HS-27A (cell line): Measurements from ENCODE around the gene UNC13A.
A peak's percentile ranks its signal among the peaks of the same experiment; 100 is the strongest.

Experiments
- DNase-seq: peaks from one replicate; pipeline ENCODE4 v3.0.0-alpha.2; 2012; ENCODE audit warnings: low read depth, missing footprints

The UNC13A gene

DNA sequence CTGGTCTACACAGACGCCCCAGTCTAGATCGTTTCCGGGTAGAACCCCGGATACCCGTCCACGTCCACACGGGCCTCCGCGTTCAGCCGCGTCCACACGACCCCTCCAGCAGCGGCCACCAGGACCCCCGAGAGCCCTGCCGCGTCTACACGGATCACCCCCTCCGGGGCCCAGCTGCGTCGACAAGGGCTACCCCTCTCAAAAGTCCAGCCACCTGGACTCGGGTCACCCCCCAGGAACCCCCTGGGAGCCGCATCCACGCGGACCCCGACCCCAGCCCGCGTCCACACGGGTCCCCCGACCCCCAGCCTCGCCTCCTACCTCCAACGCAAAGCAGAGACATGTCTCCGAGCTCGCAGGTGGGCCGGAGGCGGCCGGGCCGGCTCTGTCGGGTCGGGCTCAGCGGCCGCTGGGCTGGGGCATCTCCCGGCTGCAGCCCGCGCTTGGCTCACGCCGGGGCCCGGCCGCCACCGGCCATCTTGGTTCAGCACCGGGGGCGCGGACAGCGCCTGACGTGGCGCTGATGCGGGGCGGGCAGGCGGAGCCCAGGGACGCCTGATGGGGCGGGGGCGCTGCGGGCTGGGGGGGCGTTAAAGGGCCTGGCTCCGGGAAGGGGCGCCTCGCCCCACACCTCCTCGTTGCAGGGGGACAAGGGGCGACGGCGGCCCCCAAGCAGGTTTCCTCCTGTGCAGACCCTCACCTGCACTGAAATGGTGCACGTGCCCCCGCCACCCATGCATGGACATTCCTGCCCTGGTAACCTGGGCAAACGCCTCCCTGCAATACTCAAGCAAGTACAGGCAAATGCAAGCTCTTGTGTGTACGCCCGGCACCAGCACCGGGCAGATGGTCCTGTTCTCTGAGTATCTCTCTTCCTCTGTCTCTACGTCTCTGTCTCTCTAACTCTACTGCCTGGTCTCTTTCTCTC lies at the start of gene UNC13A:
Gene UNC13A, minus strand, starts transcription at position 498 of the 928 bp plus-strand sequence. Its CDS starts 155 bp downstream, at position 343.
- DNase-seq = no peak

DNA sequence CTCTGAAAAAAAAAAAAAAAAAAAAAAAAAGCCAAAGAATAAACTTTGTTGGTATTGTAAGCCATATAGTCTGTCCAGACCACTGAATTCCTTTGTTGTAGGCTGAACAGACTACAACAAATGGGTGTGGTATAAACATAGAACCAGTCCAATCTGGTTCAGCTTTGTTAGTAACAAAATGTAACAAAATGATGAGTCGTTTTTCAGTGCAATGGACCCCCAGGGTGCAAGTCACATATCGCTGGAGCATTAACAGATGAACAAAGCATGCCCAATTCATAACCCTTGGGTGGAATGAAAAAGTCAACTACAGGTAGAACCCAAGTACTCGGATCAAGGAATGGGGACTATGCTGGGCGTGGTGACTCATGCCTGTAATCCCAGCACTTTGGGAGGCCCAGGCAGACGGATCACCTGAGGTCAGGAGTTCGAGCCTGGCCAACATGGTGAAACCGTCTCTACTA lies 49.6 kb upstream of the UNC13A start:
- DNase-seq = no peak

DNA sequence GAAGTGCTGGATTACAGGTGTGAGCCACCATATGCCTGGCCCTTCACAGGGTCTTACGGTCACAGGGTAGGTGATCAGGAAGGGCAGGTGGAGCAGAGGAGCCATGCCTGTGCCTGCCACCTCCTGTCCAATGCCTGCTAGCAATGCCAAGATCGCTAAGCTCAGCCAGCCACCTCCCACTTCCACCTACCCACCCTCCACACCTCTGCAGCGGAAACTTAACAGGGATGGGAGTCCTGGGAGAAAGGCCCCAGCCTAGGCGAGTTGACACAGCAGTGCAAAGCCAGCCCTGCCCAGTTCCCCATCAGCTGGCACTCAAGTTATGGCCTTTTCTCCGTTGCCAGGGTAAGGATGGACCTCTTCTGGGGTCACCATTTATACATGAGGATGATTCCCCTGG lies 47.3 kb upstream of the UNC13A start:
- DNase-seq = no peak

DNA sequence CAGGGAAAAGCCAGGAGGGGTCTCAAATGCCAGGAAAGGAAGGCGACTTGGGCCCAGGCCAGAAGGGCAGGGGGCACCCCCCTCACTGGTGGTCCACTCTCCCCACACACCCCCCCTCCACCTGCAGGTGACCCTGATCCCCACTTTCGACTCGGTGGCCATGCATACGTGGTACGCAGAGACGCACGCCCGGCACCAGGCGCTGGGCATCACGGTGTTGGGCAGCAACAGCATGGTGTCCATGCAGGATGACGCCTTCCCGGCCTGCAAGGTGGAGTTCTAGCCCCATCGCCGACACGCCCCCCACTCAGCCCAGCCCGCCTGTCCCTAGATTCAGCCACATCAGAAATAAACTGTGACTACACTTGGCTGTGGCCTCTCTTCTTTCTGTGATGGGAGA lies 46.0 kb upstream of the UNC13A start:
- no peak for DNase-seq

DNA sequence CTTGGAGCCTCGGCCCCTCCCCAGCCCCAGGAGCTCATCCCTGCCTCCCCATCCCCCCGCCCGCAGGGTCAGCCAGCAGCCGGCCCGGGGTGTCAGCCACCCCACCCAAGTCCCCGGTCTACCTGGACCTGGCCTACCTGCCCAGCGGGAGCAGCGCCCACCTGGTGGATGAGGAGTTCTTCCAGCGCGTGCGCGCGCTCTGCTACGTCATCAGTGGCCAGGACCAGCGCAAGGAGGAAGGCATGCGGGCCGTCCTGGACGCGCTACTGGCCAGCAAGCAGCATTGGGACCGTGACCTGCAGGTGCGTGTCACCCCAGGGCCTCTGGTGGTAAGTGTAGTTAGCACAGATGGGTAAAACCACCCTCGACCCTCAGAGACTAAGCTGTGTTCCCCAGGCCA lies 45.0 kb upstream of the UNC13A start:
- DNase-seq = no peak

DNA sequence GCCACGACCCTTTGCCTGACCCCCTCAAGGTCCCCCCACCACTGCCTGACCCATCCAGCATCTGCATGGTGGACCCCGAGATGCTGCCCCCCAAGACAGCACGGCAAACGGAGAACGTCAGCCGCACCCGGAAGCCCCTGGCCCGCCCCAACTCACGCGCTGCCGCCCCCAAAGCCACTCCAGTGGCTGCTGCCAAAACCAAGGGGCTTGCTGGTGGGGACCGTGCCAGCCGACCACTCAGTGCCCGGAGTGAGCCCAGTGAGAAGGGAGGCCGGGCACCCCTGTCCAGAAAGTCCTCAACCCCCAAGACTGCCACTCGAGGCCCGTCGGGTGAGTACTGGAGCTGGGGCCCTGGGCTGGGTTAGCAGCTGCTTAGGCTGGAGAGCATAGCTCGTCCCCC lies 39.7 kb upstream of the UNC13A start:
- no peak for DNase-seq

DNA sequence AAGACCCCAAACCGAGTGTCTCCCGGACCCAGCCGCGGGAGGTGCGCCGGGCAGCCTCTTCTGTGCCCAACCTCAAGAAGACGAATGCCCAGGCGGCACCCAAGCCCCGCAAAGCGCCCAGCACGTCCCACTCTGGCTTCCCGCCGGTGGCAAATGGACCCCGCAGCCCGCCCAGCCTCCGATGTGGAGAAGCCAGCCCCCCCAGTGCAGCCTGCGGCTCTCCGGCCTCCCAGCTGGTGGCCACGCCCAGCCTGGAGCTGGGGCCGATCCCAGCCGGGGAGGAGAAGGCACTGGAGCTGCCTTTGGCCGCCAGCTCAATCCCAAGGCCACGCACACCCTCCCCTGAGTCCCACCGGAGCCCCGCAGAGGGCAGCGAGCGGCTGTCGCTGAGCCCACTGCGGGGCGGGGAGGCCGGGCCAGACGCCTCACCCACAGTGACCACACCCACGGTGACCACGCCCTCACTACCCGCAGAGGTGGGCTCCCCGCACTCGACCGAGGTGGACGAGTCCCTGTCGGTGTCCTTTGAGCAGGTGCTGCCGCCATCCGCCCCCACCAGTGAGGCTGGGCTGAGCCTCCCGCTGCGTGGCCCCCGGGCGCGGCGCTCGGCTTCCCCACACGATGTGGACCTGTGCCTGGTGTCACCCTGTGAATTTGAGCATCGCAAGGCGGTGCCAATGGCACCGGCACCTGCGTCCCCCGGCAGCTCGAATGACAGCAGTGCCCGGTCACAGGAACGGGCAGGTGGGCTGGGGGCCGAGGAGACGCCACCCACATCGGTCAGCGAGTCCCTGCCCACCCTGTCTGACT lies 39.0 kb upstream of the UNC13A start:
- DNase-seq = no peak

DNA sequence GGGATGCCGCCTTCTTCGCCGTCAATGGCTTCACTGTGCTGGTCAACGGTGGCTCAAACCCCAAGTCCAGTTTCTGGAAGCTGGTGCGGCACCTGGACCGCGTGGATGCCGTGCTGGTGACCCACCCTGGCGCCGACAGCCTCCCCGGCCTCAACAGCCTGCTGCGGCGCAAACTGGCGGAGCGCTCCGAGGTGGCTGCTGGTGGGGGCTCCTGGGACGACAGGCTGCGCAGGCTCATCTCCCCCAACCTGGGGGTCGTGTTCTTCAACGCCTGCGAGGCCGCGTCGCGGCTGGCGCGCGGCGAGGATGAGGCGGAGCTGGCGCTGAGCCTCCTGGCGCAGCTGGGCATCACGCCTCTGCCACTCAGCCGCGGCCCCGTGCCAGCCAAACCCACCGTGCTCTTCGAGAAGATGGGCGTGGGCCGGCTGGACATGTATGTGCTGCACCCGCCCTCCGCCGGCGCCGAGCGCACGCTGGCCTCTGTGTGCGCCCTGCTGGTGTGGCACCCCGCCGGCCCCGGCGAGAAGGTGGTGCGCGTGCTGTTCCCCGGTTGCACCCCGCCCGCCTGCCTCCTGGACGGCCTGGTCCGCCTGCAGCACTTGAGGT lies 38.1 kb upstream of the UNC13A start:
- no peak for DNase-seq

DNA sequence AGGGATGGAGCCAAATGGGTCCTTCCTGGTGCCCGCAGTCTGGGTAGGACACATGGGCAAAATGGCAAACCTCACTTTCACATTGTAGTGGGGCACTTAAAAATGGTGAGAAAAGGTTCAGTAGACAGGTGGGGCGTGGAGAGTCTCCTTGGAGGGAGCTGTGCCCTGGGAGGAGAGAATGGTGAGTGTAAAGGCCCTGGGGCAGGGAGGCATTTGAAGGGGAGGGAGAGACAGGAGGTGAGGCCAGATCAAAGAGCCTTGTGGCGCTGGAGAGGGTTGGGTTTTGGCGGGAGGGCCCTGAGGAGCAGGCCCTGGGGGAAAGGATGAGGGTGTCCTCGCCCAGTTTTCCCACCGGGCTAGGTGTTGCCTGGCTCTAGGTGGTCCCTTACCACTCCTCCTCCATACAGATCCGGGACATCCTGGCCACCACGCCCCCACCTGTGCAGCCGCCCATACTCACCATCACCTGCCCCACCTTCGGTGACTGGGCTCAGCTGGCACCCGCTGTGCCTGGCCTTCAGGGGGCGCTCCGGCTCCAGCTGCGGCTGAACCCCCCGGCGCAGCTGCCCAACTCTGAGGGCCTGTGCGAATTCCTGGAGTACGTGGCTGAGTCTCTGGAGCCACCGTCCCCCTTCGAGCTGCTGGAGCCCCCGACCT lies 37.4 kb upstream of the UNC13A start:
- no peak for DNase-seq

DNA sequence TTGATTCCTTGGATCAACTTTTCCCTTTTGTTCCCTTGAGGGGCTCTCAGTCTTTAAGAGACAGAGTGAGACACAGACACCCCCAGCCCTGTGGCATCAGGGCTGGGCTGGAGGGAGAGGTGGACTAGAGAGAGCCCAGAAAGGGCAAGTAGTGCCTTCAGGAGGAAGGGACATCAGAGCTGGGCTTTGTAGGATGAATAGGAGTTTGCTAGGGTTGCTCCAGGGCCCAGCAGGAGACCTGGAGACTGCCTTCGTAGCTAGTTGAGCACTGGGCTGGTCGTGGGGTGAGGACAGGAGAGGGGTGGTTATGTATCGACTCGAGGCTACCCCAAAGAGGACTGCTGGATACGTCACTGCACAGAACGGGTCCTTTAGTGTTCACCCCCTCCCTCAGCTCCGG lies 36.5 kb upstream of the UNC13A start:
- no peak for DNase-seq

DNA sequence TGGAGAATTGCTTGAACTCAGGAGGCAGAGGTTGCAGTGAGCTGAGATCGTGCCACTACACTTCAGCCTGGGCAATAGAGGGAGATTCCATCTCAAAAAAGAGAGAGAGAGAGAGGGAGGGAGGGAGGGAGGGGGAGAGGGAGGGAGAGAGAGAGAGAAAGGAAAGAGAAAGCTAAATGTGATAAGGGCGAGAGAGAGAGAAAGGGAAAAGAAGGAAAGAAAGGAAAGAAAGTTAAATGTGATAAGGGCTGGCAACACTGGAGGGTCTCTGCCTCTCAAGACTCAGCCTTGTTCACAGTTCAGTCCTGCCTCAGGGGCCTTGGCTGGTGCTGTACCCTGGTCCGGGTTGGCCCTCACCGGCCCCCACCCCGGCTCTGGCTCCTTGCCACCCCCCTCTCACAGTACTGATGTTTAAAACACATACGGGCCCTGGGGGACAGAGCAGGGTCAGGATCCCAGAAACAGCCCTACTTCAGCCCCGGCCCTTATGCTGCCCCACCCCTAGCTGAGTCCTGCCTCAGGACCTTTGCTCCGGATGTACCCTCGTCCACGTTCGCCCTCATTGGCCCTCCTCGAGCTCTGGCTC lies 34.6 kb upstream of the UNC13A start:
- DNase-seq = no peak

DNA sequence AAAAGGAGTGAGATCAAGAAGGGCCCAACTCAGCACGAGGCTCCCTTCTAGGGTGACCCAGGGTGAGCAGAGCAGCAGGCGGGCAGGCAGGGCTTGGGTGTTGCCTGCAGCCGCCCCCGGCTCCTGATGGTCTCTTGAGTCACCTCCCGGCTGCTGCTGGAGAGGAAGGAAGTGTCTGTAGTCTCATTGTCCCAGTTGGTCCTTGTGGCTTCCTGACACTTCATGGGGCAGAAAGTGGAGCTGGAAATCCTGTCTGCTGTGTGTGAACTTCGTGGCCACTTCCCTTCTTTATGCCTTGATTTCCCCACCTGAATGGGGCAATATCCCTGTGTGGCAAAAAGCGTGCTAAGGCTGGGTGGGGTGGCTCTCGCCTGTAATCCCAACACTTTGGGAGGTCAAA lies 33.7 kb upstream of the UNC13A start:
- no peak for DNase-seq

DNA sequence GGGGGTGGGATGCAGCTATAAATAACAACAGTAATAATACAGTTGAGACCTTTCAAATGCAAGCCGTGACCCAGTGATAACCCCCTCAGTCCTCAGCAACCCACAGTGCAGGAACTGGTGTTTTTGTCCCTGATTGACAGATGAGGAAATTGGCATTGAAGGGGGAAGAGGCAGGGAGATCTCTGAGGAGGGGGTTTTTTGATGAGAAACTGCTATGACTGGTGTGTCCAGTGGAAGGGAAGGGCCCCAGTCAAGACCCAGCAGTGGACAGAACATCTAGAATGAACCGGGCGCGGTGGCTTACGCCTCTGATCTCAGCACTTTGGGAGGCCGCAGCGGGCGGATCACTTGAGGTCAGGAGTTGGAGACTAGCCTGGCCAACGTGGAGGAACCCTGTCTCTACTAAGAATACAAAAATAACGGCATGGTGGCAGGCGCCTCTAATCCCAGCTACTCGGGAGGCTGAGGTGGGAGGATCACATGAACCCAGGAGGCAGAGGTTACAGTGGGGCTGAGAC lies 33.0 kb upstream of the UNC13A start:
- no peak for DNase-seq

DNA sequence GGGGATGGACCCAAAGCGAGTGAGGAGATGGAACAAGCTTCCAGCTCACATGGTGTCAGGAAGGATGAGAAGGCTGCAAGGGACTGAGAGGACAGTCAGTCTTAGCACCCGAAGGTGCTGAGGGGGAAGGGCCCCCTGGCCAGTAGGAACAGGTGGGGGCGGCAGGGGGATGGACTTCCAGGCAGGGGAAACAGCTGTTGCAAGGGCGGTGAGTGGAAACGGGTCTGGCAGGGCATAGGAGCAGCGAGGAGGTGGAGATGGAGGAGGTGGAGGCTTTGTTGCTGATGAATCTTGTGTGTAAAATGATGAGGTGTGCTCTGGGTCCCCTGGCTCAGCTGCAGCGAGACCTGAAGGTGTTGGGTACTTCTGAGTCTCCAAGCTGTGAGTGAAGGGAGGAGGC lies 32.3 kb upstream of the UNC13A start:
- DNase-seq = no peak

DNA sequence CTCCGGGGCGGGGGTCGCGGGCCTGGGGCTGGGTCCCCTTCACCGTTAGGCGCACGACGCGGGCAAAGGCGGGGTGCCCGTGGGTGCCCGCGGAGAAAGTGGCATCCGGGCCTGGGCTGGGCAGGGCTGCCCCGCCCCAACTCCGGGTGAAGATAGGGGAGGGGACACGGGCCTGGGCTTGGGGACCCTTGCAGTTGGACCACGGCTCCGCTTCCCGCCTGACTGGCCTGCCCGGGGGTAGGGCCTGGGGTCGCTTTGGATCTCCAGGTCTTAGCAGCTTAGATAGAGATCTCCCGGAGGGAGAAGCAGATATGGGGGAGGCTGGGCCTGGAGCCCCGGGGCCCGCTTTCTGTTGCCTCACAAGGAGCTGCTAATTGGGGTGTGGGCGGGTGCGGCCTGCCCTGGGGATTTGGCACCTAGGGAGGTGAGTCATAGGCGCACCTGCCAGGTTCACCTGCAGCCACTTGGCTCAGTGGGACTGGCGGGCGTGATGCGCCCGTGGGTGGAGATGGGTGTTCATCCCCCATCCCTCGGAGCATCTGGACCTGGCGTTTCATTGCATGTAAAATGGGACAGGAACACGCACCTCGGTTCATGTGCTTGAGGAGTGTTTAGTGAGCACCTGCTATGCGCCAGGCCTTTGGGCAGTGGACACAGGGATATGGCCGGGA lies 31.7 kb upstream of the UNC13A start:
- no peak for DNase-seq

DNA sequence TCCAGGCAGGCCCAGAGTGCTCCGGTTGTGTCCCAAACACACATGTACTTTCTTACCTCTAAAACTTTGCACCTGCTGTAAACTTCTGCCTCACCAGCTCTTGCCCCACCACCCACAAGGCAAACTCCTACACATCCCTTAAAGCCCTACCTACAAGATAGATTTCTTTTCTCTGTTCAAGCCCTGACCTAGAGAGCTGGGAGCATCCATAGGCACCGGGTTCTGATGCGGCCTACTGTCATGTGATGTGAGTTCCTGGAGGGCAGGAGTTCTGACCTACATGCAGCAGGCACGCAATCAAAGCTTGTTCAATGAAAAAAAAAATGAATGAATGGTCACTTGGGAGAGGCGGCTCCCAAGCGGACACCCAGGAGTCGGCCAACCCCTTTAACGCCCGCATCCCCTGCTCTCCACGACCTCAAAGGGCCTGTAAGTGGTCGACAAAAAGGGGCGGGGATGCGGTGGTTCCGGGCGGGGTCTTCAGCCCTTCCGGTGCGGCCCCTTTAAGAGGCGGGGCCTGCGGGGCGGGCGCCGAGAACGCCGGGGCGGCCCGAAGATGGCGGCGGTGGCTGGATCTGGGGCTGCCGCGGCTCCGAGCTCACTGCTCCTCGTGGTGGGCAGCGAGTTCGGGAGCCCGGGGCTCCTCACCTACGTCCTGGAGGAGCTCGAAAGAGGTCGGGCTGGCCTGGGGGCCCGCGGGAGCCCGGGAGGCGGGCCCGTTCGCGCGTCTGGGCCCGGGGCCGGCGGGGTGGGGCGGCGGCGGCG lies 31.0 kb upstream of the UNC13A start, which contains the start of gene MAP1S:
Gene MAP1S, plus strand, starts transcription at position 534 of the 765 bp plus-strand sequence. Its CDS starts 23 bp downstream, at position 557.
- DNase-seq = peak; percentile 11

DNA sequence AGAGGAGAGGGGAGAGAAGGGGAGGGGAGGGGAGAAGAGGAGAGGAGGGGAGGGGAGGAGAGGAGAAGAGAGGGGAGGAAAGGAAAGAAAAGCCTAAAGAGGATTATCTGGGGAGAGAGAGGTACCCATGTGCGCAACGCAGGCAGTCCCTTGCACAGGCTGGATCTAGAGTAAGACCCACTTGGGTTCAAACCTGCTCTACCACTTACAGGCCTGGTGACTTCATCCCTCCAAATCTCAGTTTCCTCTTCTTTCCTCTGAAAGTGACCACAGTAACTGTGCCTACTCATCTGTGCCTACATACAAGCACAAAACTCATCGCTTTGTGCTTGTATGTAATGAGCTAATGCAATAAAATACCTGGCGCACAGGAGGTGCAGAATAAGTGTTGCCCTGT lies 30.4 kb upstream of the UNC13A start:
- DNase-seq = no peak

DNA sequence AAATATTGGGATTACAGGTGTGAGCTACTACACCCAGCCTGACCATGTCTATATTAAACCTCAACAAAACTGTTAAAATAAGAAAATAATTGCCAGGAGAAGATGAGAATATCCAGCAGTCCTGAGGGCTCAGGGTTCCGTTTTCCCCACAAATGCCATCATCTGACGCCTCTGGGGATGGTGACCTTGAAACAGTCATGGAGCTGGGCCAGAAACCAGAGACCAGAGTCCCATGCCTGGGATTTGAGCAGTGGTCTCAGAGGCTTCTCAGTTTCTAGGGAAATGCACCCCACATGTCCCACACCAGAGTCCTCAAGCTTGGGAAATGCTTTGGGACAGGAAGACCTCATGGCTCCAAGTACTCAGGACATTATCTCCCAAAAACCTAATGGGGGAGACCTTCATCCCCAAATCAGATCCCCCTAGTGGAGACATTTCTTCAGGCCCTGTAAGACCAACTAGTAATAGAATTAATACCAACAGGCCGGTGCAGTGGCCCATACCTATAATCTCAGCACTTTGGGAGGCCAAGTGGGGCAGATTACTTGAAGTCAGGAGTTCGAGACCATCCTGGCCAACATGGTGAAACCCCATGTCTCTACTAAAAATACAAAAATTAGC lies 28.3 kb upstream of the UNC13A start:
- DNase-seq = no peak

DNA sequence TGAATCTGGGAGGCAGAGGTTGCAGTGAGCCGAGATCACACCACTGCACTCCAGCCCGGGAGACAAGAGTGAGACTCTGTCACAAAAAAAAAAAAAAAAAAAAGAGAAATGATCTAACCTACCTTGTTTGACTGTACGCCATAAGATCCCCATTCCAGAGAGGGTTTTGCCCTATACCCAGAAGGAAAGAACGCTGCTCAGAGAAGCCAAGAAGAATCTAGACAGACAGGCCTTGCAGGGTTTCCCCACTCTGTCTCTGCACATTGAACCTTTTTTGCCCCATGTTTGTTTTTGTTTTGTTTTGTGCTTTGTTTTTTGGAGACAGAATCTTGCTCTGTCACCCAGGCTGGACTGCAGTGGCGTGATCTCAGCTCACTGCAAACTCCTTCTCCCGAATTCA lies 23.7 kb upstream of the UNC13A start:
- no peak for DNase-seq
